ENCODE measurements around the gene RAMAC. TPM values are rescaled to one million over a fixed set of nuclear protein-coding genes. Genes with fewer than 3 reads are reported as not detected.

The RAMAC gene
- total and polyA plus RNA-seq, 10 of the 15 experiments (the other 5 are each of a cell fraction or from before 2014, with no cell fraction given) = 22.4 to 109 (median 41.7) TPM

- RAD21 ChIA-PET (ENCODE audit: unreplicated experiment) = no interaction called here
- Histone ChIP-seq H2AFZ (ENCODE audit: control insufficient read depth, low read depth, low read length) (no peak overlapping the region), H3K9me3 (replicated peaks; ENCODE audit: control insufficient read depth, insufficient read depth, low read length) (no peaks in the 10 kb centered on the region), H3K4me1 (ENCODE audit: control insufficient read depth, insufficient read depth, low read length) (no peaks in the 10 kb centered on the region), H3K4me2 (ENCODE audit: control insufficient read depth, insufficient read depth) (no peak overlapping the region), H3K9ac (ENCODE audit: control insufficient read depth, insufficient read depth, low read length) (no peak overlapping the region), H3K27me3 (replicated peaks in 1 of 2; ENCODE audit: control insufficient read depth in 2 of 2, insufficient read depth in 2 of 2, low read length in 1 of 2) (no peaks in the 10 kb centered on the region), H3K79me2 (ENCODE audit: control insufficient read depth, insufficient read depth, low read length) (no peaks in the 10 kb centered on the region), H3K36me3 (ENCODE audit: control insufficient read depth in 2 of 2, insufficient read depth in 2 of 2, low read length in 1 of 2) (peaks cover 8 to 21% of the 10 kb centered on the region in 2 experiments), H3K4me3 (no peak overlapping the region), H4K20me1 (ENCODE audit: control insufficient read depth, insufficient read depth) (no peaks in the 10 kb centered on the region), H3K27ac (ENCODE audit: control insufficient read depth, insufficient read depth) (no peak overlapping the region)
- SMC1A ChIA-PET (ENCODE audit: uncharacterized antibody, unreplicated experiment) = no interaction called here
- no TSS peak for BruUV-seq (replicated peaks)
- no peak for TF ChIP-seq ASH2L (IDR thresholded peaks at IDR 0.05; ENCODE audit: borderline replicate concordance, low read depth)
- TF ChIP-seq, protein P1, sequence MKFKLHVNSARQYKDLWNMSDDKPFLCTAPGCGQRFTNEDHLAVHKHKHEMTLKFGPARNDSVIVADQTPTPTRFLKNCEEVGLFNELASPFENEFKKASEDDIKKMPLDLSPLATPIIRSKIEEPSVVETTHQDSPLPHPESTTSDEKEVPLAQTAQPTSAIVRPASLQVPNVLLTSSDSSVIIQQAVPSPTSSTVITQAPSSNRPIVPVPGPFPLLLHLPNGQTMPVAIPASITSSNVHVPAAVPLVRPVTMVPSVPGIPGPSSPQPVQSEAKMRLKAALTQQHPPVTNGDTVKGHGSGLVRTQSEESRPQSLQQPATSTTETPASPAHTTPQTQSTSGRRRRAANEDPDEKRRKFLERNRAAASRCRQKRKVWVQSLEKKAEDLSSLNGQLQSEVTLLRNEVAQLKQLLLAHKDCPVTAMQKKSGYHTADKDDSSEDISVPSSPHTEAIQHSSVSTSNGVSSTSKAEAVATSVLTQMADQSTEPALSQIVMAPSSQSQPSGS (IDR thresholded peaks at IDR 0.05; ENCODE audit: low read length) = no peak
- TF ChIP-seq SMARCA5 (IDR thresholded peaks at IDR 0.05) = no peak
- no peak for TF ChIP-seq HDAC2 (IDR thresholded peaks at IDR 0.05)
- TF ChIP-seq RFX5 (IDR thresholded peaks at IDR 0.05; ENCODE audit: low read depth, low read length) = no peak
- no peak for TF ChIP-seq MEF2B (IDR thresholded peaks at IDR 0.05; ENCODE audit: partially characterized antibody, poor library complexity, severe bottlenecking)
- no peak for TF ChIP-seq EP300 (IDR thresholded peaks at IDR 0.05; ENCODE audit: borderline replicate concordance in 1 of 2, control insufficient read depth in 1 of 2, low read depth in 2 of 2, low read length in 2 of 2)
- TF ChIP-seq JUND (IDR thresholded peaks at IDR 0.05; ENCODE audit: low read depth, low read length) = no peak
- no peak for TF ChIP-seq IKZF1 (conservative IDR thresholded peaks at IDR 0.05)
- TF ChIP-seq, protein P2, sequence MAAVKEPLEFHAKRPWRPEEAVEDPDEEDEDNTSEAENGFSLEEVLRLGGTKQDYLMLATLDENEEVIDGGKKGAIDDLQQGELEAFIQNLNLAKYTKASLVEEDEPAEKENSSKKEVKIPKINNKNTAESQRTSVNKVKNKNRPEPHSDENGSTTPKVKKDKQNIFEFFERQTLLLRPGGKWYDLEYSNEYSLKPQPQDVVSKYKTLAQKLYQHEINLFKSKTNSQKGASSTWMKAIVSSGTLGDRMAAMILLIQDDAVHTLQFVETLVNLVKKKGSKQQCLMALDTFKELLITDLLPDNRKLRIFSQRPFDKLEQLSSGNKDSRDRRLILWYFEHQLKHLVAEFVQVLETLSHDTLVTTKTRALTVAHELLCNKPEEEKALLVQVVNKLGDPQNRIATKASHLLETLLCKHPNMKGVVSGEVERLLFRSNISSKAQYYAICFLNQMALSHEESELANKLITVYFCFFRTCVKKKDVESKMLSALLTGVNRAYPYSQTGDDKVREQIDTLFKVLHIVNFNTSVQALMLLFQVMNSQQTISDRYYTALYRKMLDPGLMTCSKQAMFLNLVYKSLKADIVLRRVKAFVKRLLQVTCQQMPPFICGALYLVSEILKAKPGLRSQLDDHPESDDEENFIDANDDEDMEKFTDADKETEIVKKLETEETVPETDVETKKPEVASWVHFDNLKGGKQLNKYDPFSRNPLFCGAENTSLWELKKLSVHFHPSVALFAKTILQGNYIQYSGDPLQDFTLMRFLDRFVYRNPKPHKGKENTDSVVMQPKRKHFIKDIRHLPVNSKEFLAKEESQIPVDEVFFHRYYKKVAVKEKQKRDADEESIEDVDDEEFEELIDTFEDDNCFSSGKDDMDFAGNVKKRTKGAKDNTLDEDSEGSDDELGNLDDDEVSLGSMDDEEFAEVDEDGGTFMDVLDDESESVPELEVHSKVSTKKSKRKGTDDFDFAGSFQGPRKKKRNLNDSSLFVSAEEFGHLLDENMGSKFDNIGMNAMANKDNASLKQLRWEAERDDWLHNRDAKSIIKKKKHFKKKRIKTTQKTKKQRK (IDR thresholded peaks at IDR 0.05; ENCODE audit: low read depth, low read length) = no peak
- TF ChIP-seq RAD51 (IDR thresholded peaks at IDR 0.05) = no peak
- no peak for TF ChIP-seq ZZZ3 (IDR thresholded peaks at IDR 0.05; ENCODE audit: control insufficient read depth, insufficient read length, low read depth)
- no peak for DNase-seq (ENCODE audit: low read depth, low spot score)
- POLR2A ChIA-PET = no interaction called here
- WGBS (ENCODE audit: insufficient coverage, insufficient replicate concordance, low lambda C conversion rate, missing lambda C conversion rate) = 97% methylated on average over 2 of the region's 2 CpGs
- in situ Hi-C loops (cut with MboI) (no loop called here), intact Hi-C loops (cut with micrococcal nuclease; ENCODE audit: unreplicated experiment) (no loop called here)
- CTCF ChIA-PET = interaction anchor here (0.7 to 1.8 kb wide), 2 partner anchors 18 to 488 kb away, joined by 3 to 6 read pairs; no protein-coding TSS in a partner anchor
- FAIRE-seq = no peak
- no peak for ATAC-seq
Measured at GRCh38 chr15:83018436-83018835, 32.4 kb downstream of the RAMAC start.
